NCI-H2196 treated with DMSO at 0.1 percent for 48 hours (cell line): ENCODE data around the gene LSM14B.
"Not testable (repeated sequence)": the region's sequence is repeated elsewhere in the genome, so short reads cannot be mapped to it uniquely, and the experiment has no call there.

ENCODE experiments used
- DNase-seq: peaks from one replicate; lab custom pipeline; 2025; ENCODE audit not compliant: unreplicated experiment; lab: John Stamatoyannopoulos, UW

LSM14B gene

DNA sequence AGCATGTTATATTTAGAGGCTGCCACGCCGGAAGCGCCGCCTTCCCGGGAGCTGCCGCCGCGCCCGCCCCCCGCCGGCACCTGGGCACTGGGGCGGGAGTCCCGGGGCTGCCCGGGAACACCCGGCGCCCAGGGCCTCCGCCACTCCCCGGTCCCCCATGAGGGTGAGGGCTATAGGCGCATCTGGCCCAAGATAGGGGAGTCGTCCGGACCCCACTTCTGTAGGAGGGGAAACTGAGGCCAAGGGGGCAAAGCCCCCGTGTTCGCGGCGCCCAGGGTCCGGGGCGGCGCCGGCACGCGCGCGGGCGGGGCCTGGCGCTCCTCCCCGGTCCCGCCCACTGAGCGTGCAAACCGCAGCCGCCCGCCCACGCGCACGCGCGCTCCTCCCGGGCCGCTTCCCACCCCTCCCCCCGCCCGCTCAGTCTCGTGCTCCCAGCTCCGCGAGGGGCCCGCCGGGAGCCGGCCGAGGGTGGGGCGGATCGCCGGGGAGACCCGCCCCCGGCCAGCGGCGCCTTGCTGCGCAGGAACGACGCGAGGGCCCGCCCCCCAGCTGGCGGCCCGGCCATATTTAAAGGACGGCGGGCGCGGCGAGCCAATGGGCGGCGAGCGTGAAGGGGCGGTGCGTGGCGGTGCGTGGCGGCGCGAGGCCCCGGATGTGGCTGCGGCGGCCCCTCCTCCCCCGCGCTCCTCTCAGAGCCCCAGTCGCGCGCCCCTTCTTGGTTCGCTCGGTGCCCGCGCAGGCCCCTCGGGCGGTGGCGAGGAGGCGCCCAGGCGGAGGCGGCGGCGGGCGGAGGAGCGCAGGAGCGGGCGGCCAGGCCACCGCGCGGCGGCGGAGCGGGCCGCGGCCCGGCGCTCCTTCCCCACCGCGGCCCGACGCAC is at the start of gene LSM14B:
Gene LSM14B, plus strand, starts transcription at position 700 of the 878 bp plus-strand sequence. CDS start 192 bp downstream, outside the sequence.
- peak; percentile 95 for DNase-seq

DNA sequence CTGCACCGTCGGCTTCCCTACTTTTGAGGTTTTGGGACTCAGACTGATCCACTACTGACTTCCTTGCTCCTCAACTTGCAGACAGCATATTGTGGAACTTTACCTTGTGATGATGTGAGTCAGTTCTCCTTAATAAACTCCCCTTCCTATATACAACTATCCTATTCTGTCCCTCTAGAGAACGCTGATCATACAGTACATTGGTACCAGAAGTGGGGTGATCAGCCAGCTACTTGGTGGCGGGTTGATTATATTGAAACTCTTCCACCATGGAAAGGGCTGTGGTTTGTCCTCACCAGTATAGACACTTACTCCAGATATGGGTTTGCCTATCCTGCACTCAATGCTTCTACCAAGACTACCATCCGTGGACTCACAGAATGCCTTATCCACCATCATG is 49.0 kb upstream of the LSM14B start:
- no peak for DNase-seq

DNA sequence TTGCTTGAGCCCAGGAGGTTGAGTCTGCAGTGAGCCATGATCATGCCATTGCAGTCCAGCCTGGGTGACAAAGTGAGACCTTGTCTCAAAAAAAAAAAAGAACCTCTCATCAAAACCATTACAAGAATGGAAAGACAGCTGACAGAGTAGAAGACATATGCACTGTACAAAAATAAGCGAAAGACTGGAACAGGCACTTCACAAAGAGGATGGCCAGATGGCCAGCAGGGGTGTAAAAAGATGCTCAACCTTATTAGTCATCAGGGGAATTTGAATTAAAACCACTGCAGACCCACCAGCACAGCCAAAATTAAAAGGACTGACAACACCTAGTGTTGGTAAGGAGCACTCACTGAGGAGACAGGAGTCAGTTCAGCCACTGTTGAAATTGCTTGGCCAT is 43.1 kb upstream of the LSM14B start:
- DNase-seq, result no peak

DNA sequence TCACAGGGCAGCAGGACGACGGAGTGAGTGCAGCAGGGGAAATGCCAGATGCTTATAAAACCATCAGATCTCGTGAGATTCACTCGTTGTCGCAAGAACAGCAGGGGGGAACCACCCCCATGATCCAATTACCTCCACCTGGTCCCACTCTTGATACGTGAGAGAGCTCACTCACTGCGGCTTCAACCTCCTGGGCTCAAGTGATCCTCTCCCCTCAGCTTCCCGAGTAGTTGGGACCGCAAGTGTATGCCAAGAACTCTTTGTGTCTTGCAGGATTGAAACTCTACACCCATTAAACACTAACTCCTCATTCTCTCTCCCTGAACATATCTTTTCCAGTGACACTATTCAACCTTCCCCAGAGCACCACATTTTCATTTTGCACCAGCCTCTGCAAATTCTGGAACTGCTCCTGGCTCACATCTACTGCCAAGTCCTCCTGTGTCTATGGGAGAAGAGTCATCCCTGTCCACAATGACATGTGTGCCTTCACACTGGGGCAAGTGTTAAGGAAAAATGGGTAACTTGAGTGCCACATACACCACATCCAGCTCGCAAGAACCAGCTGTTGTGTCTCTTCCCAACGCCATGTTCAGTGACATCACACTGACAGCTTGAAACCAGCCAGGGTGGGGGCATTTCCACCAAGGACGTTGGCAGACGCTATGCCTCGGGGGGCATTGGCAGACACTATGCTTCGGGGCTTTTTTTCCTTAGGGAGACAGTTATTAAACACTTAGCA is 41.9 kb upstream of the LSM14B start:
- no peak for DNase-seq

DNA sequence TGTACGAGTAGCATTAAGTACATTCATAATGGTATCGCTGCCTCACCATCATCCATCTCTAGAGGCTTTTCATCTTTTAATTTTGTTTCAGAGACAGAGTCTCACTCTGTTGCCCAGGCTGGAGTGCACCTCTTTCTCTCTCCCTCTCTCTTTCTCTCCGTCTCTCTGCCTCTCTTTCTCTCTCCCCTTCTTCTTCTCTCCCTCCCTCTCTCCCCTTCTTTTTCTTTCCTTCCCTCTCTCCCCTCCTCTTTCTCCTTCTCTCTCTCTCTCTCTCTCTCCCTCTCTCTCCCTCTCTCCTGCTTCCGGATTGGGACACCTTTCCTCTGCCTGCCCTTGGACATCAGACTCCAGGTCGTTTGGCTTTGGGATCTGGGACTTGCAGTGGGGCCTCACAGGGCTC is 39.0 kb upstream of the LSM14B start:
- no peak for DNase-seq

DNA sequence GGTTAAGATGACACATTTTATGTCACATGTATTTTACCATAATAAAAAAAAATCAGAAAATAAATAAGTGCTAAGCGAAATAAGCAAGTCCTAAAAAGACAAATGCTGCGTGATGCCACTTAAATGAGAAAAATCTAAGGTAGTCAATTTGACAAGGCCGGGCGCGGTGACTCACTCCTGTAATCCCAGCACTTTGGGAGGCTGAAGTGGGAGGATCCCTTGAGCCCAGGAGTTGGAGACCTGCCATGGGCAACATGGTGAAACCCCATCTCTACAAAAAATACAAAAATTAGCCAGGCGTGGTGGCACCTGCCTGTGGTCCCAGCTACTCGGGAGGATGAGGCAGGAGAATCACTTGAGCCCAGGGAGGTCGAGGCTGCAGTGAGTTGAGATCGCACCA is 38.1 kb upstream of the LSM14B start:
- not testable (repeated sequence) for DNase-seq

DNA sequence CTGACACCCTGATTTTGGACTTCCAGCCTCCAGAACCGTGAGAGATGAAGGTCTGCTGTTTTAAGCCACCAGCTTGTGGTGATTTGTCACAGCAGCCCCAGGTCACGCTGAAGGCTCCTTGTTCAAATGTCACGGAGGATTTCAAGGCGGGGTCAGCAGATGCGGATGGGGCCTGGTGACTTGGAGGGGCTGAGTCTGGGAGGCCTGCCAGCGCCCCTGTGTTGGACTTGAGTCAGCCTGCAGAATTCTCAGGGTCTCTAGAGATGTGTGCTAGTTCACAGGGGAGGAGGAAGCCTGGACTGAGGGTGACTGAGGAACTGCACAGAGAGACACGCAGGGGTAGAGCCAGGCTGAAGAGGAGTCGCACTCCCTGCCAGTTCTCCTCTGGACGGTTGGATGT is 37.1 kb upstream of the LSM14B start:
- DNase-seq, result no peak

DNA sequence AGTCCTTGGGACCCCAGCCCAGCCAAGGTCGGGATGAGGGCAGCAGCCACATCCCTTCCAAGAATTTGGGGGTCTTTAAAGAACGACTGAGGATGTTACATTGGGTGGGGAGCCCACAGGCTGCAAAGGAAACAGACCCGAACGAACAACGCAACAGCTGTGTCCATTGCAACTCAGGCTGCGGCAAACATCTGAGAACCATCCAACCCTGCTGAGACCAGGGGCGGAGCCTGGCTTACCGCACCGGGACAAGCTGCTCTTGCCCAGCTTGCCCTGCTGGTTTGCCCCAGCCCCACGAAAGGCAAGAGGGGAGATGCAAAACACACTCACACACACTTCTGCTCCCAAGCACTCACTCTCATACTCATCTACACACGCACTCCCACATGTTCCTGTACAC is 35.0 kb upstream of the LSM14B start:
- DNase-seq, result no peak

DNA sequence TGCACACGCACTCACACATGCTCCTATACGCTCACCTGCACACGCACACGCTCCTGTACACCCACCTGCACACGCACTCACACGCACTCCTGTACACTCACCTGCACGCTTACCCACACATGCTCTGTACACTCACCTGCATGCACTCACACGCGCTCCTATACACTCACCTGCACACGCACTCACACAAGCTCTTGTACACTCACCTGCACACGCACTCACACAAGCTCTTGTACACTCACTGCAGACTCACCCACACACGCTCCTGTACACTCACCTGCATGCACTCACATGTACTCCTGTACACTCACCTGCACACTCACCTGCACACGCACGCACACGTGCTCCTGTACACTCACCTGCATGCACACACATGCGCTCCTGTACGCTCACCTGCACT is 34.6 kb upstream of the LSM14B start:
- no peak for DNase-seq

DNA sequence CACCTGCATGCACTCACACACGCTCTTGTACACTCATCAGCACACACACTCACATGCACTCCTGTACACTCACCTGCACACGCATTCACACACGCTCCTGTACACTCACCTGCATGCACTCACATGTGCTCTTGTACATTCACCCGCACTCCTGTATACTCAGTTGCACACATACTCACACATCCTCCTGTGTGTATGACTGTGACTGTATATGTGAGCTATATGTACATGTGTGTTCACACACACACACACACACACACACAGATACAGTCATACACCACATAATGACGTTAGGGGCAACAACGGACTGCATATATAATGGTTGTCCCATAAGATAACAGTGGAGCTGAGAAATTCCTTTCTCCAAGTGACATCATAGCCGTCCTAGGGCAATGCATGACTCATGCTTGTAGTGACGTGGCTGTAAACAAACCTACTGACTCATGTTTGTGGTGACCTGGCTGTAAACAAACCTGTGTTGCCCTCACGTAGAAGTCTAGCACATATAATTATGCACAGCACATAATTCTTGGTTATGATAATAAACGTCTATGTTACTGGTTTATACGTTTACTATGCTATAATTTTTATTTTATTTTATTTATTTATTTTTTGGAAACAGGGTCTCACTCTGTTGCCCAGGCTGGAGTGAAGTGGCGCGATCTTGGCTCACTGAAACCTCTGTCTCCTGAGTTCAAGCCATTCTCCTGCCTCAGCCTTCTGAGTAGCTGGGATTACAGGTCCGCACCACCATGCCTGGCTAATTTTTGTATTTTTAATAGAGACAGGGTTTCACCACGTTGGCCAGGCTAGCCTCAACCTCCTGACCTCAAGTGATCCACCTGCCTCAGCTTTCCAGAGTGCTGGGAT is 33.8 kb upstream of the LSM14B start:
- DNase-seq, result no peak

DNA sequence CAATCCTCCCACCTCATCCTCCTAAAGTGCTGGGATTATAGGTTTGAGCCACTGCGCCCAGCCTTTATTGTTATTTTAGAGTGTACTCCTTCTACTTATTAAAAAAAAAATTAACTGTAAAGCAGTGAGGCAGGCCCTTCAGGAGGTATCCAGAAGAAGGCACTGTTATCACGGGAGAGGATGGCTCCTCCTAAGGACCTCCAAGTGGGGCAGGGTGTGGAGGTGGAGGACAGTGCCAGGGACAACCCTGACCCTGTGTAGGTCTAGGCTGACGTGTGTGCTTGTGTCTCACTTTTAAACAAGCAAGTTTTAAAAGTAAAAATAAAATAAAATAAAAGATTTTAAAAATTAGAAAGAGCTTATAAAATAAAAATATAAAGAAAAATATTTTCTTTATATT is 32.9 kb upstream of the LSM14B start:
- no peak for DNase-seq

DNA sequence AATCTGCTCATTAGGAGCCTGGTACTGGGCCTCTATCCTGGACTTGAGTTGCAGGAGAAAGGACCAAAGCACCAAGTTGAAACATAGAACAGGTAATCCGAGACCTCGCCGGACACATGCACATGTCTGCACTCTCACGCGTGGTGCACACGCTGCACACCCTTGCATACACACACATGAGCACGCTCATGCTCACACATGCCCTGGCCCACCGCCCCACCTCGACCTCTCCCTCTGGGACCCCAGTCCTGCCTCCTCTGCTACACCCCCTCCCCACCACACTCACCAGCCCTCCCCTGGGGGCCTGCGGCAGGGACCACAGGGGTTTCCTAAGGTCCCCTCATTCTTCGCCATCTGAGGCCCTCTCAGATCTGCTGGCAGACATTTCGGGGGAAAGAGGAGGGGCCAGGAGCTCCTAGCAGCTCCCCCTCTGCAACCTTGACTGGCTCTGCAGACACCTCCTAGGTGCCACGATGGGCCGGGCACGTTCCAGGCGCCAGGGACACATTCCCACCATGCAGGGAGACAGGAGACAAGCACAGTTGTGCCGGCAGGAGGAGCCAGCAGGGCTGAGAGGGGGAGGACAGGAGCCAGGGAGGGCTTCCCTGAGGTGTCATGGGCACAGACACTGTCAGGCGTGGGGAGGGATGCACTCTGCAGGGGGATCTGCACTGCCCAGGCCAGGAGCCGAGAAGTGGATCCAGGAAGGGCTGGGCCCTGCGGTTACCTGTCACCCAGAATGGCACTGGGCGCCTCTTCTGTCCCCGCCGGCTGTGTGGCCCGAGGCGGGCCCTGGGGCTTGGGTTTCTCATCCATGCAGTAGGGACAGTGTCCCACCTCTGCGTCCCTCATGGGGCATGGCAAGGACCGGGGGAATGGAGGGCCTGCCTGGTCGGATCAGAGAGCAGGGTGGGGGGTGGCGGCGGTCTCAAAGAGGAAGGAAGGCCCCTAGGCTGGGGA is 25.6 kb upstream of the LSM14B start:
- DNase-seq, result no peak

DNA sequence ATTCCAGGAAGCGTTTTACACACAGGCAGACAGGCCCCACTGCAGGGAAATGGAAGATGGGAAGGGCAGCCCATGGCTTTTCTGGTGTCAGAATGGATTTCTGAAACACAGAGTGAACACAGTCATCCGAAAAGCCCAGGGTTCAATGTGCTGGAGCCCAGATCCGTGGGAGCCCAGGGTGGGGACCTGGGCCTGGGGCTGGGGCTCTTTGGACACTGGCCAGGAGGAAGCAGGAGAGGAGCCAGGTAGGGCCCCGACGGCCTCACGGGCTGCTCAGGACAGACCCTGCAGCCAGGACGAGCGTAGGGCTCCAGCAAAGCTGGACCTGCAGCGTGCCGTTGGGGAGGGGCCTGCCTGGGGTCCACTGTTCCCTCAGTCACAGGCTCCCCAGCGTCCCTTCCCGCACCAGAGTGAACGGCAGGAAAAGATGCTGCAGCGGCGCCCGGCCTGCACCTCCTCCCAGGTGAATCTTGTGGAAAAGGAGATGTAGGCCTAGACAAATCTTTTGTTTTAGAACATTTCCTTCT is 24.3 kb upstream of the LSM14B start:
- DNase-seq, result no peak

DNA sequence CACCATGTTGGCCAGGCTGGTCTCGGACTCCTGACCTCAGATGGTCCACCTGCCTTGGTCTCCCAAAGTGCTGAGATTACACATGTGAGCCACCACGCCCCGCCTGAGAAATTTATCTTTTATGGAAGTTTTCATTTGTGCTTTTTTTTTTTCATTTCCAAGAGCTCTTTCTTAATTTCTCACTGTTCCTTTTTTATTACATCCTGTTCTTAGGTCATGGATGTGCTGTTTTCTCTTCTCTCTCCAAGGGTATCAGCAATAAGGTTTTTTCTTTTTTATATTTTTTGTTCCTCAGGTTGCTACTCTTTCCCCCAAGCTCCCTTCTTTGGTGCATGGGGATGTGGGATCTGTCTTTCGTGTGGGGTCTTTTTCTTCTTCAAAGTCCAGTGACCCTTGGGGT is 21.2 kb upstream of the LSM14B start:
- no peak for DNase-seq

DNA sequence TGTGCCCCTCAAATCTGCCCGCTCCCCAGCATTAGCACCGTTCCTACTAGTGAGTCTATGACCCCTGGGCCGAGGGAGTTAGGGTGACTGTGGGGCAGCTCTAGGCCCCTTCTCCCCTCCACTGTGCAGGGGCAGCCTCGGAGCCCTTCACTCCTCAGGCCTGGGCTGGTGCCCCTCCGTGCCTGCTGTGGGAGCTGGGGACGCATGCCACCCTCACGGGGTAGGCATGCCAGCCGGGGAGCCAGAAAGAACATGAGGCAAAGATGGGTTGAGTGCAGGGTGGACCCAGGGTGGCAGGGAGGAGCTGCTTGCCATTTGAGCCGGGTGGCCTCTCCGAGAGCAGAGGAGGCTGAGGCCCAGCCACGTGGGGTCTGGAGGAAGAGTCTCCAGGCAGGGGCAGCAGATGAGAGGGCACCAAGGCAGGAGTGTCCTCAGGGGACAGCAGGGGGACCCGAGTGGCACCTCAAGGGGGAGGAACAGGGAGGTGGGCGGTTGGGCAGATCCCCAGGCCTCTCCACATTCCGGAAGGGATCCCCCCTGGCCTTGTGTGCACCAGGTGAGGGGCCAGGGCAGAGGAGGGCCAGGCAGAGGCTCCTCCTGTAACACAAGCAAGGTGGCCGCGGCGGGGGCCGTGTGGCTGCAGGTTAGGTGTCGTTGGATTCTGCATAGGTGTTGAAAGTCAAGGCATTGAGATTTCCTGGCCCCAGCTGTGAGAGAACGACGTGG is 18.6 kb upstream of the LSM14B start:
- DNase-seq, result no peak

DNA sequence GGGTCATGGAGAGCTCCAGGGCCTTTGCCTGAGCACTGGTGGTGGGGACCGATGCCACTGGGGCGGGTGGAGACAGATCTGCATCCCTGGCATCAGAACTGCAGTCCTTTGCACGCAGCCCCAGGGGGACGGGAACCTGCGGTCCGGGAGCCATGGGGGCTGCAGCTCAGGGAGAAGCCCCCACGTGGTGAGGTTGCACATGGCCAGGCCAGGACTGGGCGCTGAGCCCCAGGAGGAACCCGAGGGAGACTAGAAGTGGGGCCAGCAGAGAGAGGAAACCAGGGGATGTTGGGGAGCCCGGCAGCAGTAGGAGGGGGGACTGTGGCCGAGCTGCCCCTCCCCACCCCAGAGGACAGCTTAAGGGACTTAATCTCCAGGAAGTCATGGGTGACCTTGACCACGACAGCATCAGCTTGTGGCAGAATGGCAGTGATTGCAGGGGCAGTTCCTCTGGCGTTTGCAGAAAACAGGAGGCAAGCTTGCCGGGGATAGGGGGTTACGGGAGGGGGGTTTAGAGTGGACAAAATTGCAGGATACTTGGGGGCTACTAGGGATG is 18.0 kb upstream of the LSM14B start:
- DNase-seq, result no peak

DNA sequence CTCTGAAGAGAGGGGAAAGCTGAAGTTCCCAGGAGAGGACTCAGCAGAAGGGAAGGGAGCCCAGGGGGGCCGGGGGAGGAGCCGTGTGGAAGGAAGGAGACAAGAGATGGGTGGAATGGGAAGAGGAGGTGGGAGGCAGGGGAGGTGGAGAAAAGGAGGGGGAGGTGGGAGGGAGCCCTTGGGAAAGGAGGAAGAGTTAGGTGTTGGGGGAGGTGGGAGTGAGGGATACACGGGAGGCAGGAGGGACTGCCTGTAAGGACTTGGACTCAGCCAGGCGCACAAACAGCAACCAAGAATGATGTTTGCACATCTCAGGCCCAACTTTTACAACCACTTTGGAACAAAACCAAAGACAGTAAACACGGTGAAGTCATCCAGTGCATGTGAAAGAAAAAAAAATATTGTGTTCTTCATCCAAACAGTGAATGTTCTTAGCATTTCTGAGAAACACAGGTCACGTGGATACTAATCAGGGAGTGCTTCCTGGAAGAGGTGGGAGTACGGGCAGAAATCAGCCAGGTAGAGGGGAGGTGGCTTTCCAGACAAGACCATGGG is 17.4 kb upstream of the LSM14B start:
- DNase-seq, result no peak

DNA sequence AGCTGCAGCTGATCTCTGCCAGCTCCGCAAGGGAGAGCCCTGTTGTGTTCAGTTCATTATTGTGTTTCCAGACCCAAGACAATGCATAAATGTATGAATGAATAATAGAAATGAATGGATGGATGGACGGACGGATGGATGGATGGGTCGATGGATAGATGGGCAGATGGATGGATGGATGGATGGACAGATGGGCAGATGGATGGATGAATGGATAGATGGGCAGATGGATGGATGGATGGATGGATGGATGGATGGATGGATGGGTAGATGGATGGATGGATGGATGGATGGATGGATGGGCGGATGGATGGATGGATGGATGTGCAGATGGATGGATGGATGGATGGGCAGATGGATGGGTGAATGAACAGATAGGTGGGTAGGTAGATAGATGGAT is 16.7 kb upstream of the LSM14B start:
- DNase-seq, result no peak

DNA sequence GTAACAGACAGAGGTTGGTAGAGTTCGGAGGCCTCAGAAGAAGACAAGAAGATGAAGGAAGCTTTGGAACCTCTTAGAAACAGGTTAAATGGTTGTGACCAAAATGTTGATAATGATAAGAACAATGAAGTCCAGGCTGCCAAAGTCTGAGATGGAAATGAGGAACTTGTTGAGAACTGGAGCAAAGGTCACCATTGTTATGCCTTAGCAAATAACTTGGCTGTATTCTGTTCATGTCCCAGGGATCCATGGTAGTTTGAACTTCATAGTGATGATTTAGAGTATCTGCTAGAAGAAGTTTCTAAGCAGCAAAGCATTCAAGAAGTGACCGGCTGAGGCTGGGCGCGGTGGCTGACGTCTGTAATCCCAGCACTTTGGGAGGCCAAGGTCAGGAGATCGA is 11.1 kb upstream of the LSM14B start:
- no peak for DNase-seq
